Measurements from ENCODE around the gene NAA20. TPM values are rescaled to one million over a fixed set of nuclear protein-coding genes. Genes with fewer than 3 reads are reported as not detected.

The NAA20 gene
- total RNA-seq, 2 donors from 2014 or later = 43.5 to 45.8 TPM

- Histone ChIP-seq H3K4me3 (no peak overlapping the region), H3K9me3 (no peaks in the 10 kb centered on the region)
- intact Hi-C loops (cut with DNase I) = no loop called here
Observed at GRCh38 chr20:20031790-20032189, 14.6 kb downstream of the NAA20 start.

GRCh38 chr20:20034486-20034885 lies 17.3 kb downstream of the NAA20 start:
- no peaks in the 10 kb centered on the region for H3K9me3 ChIP-seq
- intact Hi-C loops (cut with DNase I) = no loop called here
- no peak overlapping the region for H3K27ac ChIP-seq
- H3K27me3 ChIP-seq = no peaks in the 10 kb centered on the region
- TF ChIP-seq CTCF (IDR thresholded peaks at IDR 0.05) = no peak
- no peaks in the 10 kb centered on the region for H3K36me3 ChIP-seq
- no peaks in the 10 kb centered on the region for H3K4me1 ChIP-seq
- no peak for DNase-seq
- H3K4me3 ChIP-seq = no peak overlapping the region
- no peak overlapping the region for H3K9ac ChIP-seq (ENCODE audit: low read depth in 2 of 2, low read length in 2 of 2)

More at GRCh38 chr20:20031790-20032189, 14.6 kb downstream of the NAA20 start:
- H3K9ac ChIP-seq (ENCODE audit: low read depth in 2 of 2, low read length in 2 of 2) = no peak overlapping the region
- no peaks in the 10 kb centered on the region for H3K27me3 ChIP-seq
- H3K27ac ChIP-seq = no peak overlapping the region
- DNase-seq = no peak
- TF ChIP-seq CTCF (IDR thresholded peaks at IDR 0.05) = no peak
- no peaks in the 10 kb centered on the region for H3K4me1 ChIP-seq
- no peaks in the 10 kb centered on the region for H3K36me3 ChIP-seq

GRCh38 chr20:20036756-20037155 lies 19.6 kb downstream of the NAA20 start:
- no peak for TF ChIP-seq CTCF (IDR thresholded peaks at IDR 0.05)
- DNase-seq = no peak
- intact Hi-C loops (cut with DNase I) = no loop called here
- H3K4me1 ChIP-seq = no peaks in the 10 kb centered on the region
- no peaks in the 10 kb centered on the region for H3K27me3 ChIP-seq
- no peaks in the 10 kb centered on the region for H3K9me3 ChIP-seq
- peaks cover 11% of the 10 kb centered on the region for H3K36me3 ChIP-seq
- no peak overlapping the region for H3K27ac ChIP-seq
- H3K9ac ChIP-seq (ENCODE audit: low read depth in 2 of 2, low read length in 2 of 2) = no peak overlapping the region
- H3K4me3 ChIP-seq = no peak overlapping the region

- Histone ChIP-seq H3K4me1 (no peaks in the 10 kb centered on the region), H3K9ac (ENCODE audit: low read depth in 2 of 2, low read length in 2 of 2) (no peak overlapping the region), H3K4me3 (no peak overlapping the region), H3K27ac (no peak overlapping the region), H3K9me3 (no peaks in the 10 kb centered on the region), H3K27me3 (no peaks in the 10 kb centered on the region), H3K36me3 (peaks cover 11% of the 10 kb centered on the region)
- TF ChIP-seq CTCF (IDR thresholded peaks at IDR 0.05) = no peak
- no peak for DNase-seq
- intact Hi-C loops (cut with DNase I) = no loop called here
Observed at GRCh38 chr20:20037960-20038359, 20.8 kb downstream of the NAA20 start.

- H3K36me3 ChIP-seq = peaks cover 11% of the 10 kb centered on the region
- DNase-seq = no peak
Observed at GRCh38 chr20:20038586-20038985, 21.4 kb downstream of the NAA20 start.

More at GRCh38 chr20:20038586-20038985, 21.4 kb downstream of the NAA20 start:
- no peak overlapping the region for H3K9ac ChIP-seq (ENCODE audit: low read depth in 2 of 2, low read length in 2 of 2)
- no peaks in the 10 kb centered on the region for H3K27me3 ChIP-seq
- H3K27ac ChIP-seq = no peak overlapping the region
- no peaks in the 10 kb centered on the region for H3K9me3 ChIP-seq
- H3K4me1 ChIP-seq = no peaks in the 10 kb centered on the region
- H3K4me3 ChIP-seq = no peak overlapping the region
- intact Hi-C loops (cut with DNase I) = no loop called here
- TF ChIP-seq CTCF (IDR thresholded peaks at IDR 0.05) = no peak

All from colonic mucosa (tissue), 4 donors.